ENCODE measurements around the gene CAPRIN1. TPM values are rescaled to one million over a fixed set of nuclear protein-coding genes. Genes with fewer than 3 reads are reported as not detected.

Gene CAPRIN1
- total RNA-seq, 1 donor from 2014 or later = 192 TPM

GRCh38 chr11:34148504-34149165 is 97.1 kb downstream of the CAPRIN1 start:
- no peaks in the 10 kb centered on the region for H3K27me3 ChIP-seq (ENCODE audit: control insufficient read depth in 3 of 3, insufficient read depth in 3 of 3, low read length in 3 of 3)
- H3K9me3 ChIP-seq (ENCODE audit: control insufficient read depth in 3 of 3, low read length in 3 of 3) = no peaks in the 10 kb centered on the region
- no peak overlapping the region for H3K4me3 ChIP-seq (ENCODE audit: low read length in 3 of 3)
- peaks cover 61 to 86% (median 72%) of the 10 kb centered on the region in 3 donors for H3K36me3 ChIP-seq (ENCODE audit: control insufficient read depth in 3 of 3, insufficient read depth in 3 of 3, low read length in 3 of 3)
- no peaks in the 10 kb centered on the region for H3K4me1 ChIP-seq (ENCODE audit: control insufficient read depth in 3 of 3, insufficient read depth in 3 of 3, low read length in 3 of 3)
- H3K27ac ChIP-seq (ENCODE audit: low read depth, low read length) = no peak overlapping the region
- H3K9ac ChIP-seq (ENCODE audit: low read depth in 1 of 3, low read length in 3 of 3) = no peak overlapping the region

- no peak overlapping the region for H3K27ac ChIP-seq (ENCODE audit: low read depth, low read length)
- no peaks in the 10 kb centered on the region for H3K9me3 ChIP-seq (ENCODE audit: control insufficient read depth in 3 of 3, low read length in 3 of 3)
- H3K27me3 ChIP-seq (ENCODE audit: control insufficient read depth in 3 of 3, insufficient read depth in 3 of 3, low read length in 3 of 3) = no peaks in the 10 kb centered on the region
- H3K4me3 ChIP-seq (ENCODE audit: low read length in 3 of 3) = no peak overlapping the region
- no peaks in the 10 kb centered on the region for H3K4me1 ChIP-seq (ENCODE audit: control insufficient read depth in 3 of 3, insufficient read depth in 3 of 3, low read length in 3 of 3)
- H3K9ac ChIP-seq (ENCODE audit: low read depth in 1 of 3, low read length in 3 of 3) = no peak overlapping the region
- H3K36me3 ChIP-seq (ENCODE audit: control insufficient read depth in 3 of 3, insufficient read depth in 3 of 3, low read length in 3 of 3) = peaks cover 62 to 86% (median 73%) of the 10 kb centered on the region in 3 donors
Observed at GRCh38 chr11:34149274-34149673, 97.7 kb downstream of the CAPRIN1 start.

DNA sequence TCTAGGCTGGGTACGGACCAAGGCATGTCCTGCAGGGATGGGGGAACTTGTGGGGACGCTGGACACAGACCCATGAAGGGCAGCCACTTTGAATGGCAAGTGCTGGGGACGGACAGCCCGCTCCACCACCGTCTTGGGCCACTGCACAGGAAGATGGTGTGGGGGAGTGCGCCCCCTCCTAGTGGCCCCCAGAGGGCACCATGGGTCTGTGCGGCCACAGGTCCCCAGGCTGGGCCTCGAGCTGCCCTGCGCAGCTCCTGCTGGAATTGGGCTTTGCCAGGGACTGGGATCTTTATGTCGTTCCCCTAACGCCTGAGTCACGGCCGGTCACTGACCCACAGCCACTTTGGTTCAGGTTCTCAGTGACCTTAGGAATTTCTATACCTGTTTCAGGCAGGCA is 98.3 kb downstream of the CAPRIN1 start:
- Histone ChIP-seq H3K4me1 (ENCODE audit: control insufficient read depth in 3 of 3, insufficient read depth in 3 of 3, low read length in 3 of 3) (no peaks in the 10 kb centered on the region), H3K9me3 (ENCODE audit: control insufficient read depth in 3 of 3, low read length in 3 of 3) (no peaks in the 10 kb centered on the region)

GRCh38 chr11:34150494-34151151 is 99.1 kb downstream of the CAPRIN1 start:
- H3K36me3 ChIP-seq (ENCODE audit: control insufficient read depth in 3 of 3, insufficient read depth in 3 of 3, low read length in 3 of 3) = peaks cover 55 to 74% (median 60%) of the 10 kb centered on the region in 3 donors
- H3K27me3 ChIP-seq (ENCODE audit: control insufficient read depth in 3 of 3, insufficient read depth in 3 of 3, low read length in 3 of 3) = no peaks in the 10 kb centered on the region
- H3K4me3 ChIP-seq (ENCODE audit: low read length in 3 of 3) = no peak overlapping the region
- no peaks in the 10 kb centered on the region for H3K9me3 ChIP-seq (ENCODE audit: control insufficient read depth in 3 of 3, low read length in 3 of 3)
- no peaks in the 10 kb centered on the region for H3K4me1 ChIP-seq (ENCODE audit: control insufficient read depth in 3 of 3, insufficient read depth in 3 of 3, low read length in 3 of 3)
- no peak overlapping the region for H3K27ac ChIP-seq (ENCODE audit: low read depth, low read length)
- peak overlapping the region in 1 of 3 donors; percentile 8 for H3K9ac ChIP-seq (ENCODE audit: low read depth in 1 of 3, low read length in 3 of 3)

More for the DNA sequence above, 98.3 kb downstream of the CAPRIN1 start:
- H3K36me3 ChIP-seq (ENCODE audit: control insufficient read depth in 3 of 3, insufficient read depth in 3 of 3, low read length in 3 of 3) = peaks cover 59 to 82% (median 68%) of the 10 kb centered on the region in 3 donors
- no peak overlapping the region for H3K27ac ChIP-seq (ENCODE audit: low read depth, low read length)
- no peak overlapping the region for H3K9ac ChIP-seq (ENCODE audit: low read depth in 1 of 3, low read length in 3 of 3)
- H3K27me3 ChIP-seq (ENCODE audit: control insufficient read depth in 3 of 3, insufficient read depth in 3 of 3, low read length in 3 of 3) = no peaks in the 10 kb centered on the region
- no peak overlapping the region for H3K4me3 ChIP-seq (ENCODE audit: low read length in 3 of 3)

Other genes with a start within 250 kb of the CAPRIN1 start
- gene LMO2, start 159.7 kb upstream of the CAPRIN1 start, total RNA-seq = 16.7 TPM
- gene NAT10, start 53.9 kb downstream of the CAPRIN1 start, total RNA-seq = 15.7 TPM

Measured in skeletal muscle tissue (tissue), 4 donors.